NOMO-1 treated with DMSO at 0.1 percent for 48 hours (cell line): ENCODE data around the gene PSMC5.
"Not testable (repeated sequence)": the region's sequence is repeated elsewhere in the genome, so short reads cannot be mapped to it uniquely, and the experiment has no call there.

Experiments used
- DNase-seq: peaks from one replicate; lab custom pipeline; 2025; ENCODE audit not compliant: unreplicated experiment; lab: John Stamatoyannopoulos, UW

PSMC5 gene

GRCh38 chr17:63827002-63827800, at the start of gene PSMC5, which contains the start of gene FTSJ3:
Gene PSMC5 (plus strand): TSS chr17:63827431. CDS start chr17:63827491, 60 bp downstream.
Gene FTSJ3 (minus strand): TSS chr17:63827663. CDS start chr17:63826902, 761 bp downstream.
- peak; percentile 94 for DNase-seq

- no peak for DNase-seq
Measured at GRCh38 chr17:63780507-63780906, 46.7 kb upstream of the PSMC5 start.

GRCh38 chr17:63780928-63781327, 46.3 kb upstream of the PSMC5 start:
- DNase-seq, result no peak

GRCh38 chr17:63783522-63783921, 43.7 kb upstream of the PSMC5 start:
- DNase-seq, result no peak

- DNase-seq, result no peak
Measured at GRCh38 chr17:63785556-63785955, 41.7 kb upstream of the PSMC5 start.

GRCh38 chr17:63786117-63786516, 41.1 kb upstream of the PSMC5 start:
- no peak for DNase-seq

- no peak for DNase-seq
Measured at GRCh38 chr17:63786971-63787711, 40.1 kb upstream of the PSMC5 start.

- no peak for DNase-seq
Measured at GRCh38 chr17:63790057-63790456, 37.2 kb upstream of the PSMC5 start.

- DNase-seq, result no peak
Measured at GRCh38 chr17:63792055-63792729, 35.0 kb upstream of the PSMC5 start.

GRCh38 chr17:63796375-63796774, 30.9 kb upstream of the PSMC5 start:
- DNase-seq, result not testable (repeated sequence)

GRCh38 chr17:63798572-63799106, 28.6 kb upstream of the PSMC5 start:
- no peak for DNase-seq

- DNase-seq, result no peak
Measured at GRCh38 chr17:63800783-63801182, 26.4 kb upstream of the PSMC5 start.

- DNase-seq, result no peak
Measured at GRCh38 chr17:63804328-63804727, 22.9 kb upstream of the PSMC5 start.

- DNase-seq, result no peak
Measured at GRCh38 chr17:63805591-63805990, 21.6 kb upstream of the PSMC5 start.

GRCh38 chr17:63809970-63810369, 17.3 kb upstream of the PSMC5 start:
- no peak for DNase-seq

GRCh38 chr17:63816123-63816522, 11.1 kb upstream of the PSMC5 start:
- no peak for DNase-seq

GRCh38 chr17:63816669-63817068, 10.6 kb upstream of the PSMC5 start:
- no peak for DNase-seq

GRCh38 chr17:63817736-63818385, 9.4 kb upstream of the PSMC5 start:
- no peak for DNase-seq

GRCh38 chr17:63819131-63819530, 8.1 kb upstream of the PSMC5 start:
- DNase-seq, result no peak

- no peak for DNase-seq
Measured at GRCh38 chr17:63819585-63820537, 7.4 kb upstream of the PSMC5 start.
